NT2/D1 (cell line): ENCODE data around the gene PTPRN2.

Source experiments
- DNase-seq: peaks from one replicate; pipeline ENCODE4 v3.0.0-alpha.2; 2011; ENCODE audit warnings: low read depth, low spot score
- H3K27me3 ChIP-seq: 2 replicates; pipeline ENCODE4 v1.6.0; 2011; ENCODE audit warnings: mild to moderate bottlenecking; ENCODE audit not compliant: insufficient read length, insufficient read depth
- H3K36me3 ChIP-seq: 2 replicates; pipeline ENCODE4 v1.6.1; 2011; ENCODE audit warnings: mild to moderate bottlenecking, low read length, mixed read lengths; ENCODE audit not compliant: insufficient read depth, insufficient read length
- H3K4me1 ChIP-seq: 2 replicates; pipeline ENCODE4 v1.5.1; 2011; ENCODE audit not compliant: insufficient read depth, insufficient read length
- H3K4me3 ChIP-seq: 2 replicates; pipeline ENCODE4 v1.5.1; 2011; ENCODE audit warnings: low read depth; ENCODE audit not compliant: insufficient read length
- H3K9ac ChIP-seq: 2 replicates; pipeline ENCODE4 v1.6.0; 2011; ENCODE audit warnings: low read depth; ENCODE audit not compliant: insufficient read length
- H3K9me3 ChIP-seq: 2 replicates; pipeline ENCODE4 v1.5.1; 2011; ENCODE audit warnings: mild to moderate bottlenecking, low read length; ENCODE audit not compliant: insufficient read depth
- SUZ12 ChIP-seq: IDR thresholded peaks from 2 replicates; pipeline ENCODE4 v1.6.1; 2011; ENCODE audit not compliant: insufficient read length, insufficient read depth; ENCODE audit errors: extremely low read depth
- YY1 ChIP-seq: IDR thresholded peaks from 2 replicates; pipeline ENCODE4 v1.6.1; 2011; ENCODE audit not compliant: insufficient read length, insufficient read depth
- ZNF274 ChIP-seq: IDR thresholded peaks from 2 replicates; pipeline ENCODE4 v1.6.1; 2011; ENCODE audit warnings: mild to moderate bottlenecking, low read depth, low read length

The PTPRN2 gene

DNA sequence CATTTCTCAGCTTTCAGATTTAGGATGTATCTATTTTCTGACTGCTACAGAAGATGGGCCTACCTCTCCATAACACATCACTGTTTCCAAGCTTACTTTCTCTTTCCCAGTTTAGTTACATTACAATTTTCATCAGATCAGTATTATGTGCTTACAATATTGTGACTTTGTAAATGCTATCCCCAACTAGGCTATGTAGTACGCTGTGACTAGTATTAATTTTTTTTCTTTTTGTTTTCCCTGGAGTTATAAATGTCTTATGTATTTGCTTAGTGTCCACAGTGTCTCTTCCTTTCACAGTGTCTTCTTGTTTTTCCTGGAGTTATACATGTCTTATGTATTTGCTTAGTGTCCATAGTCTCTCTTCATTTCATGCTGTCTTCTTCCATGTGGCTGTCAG, 188.9 kb downstream of the PTPRN2 start:
- no peak overlapping the region for H3K9ac ChIP-seq
- H3K36me3 ChIP-seq, result no peaks in the 10 kb centered on the region
- H3K4me1 ChIP-seq, result peaks cover 1% of the 10 kb centered on the region
- peaks cover 17% of the 10 kb centered on the region; the same call in 1 of the 2 replicates for H3K9me3 ChIP-seq
- no peak overlapping the region for H3K4me3 ChIP-seq
- no peak for DNase-seq
- H3K27me3 ChIP-seq, result no peaks in the 10 kb centered on the region
- no peak for TF ChIP-seq YY1

- no peak overlapping the region for H3K4me3 ChIP-seq
- no peak overlapping the region for H3K9ac ChIP-seq
- no peaks in the 10 kb centered on the region for H3K36me3 ChIP-seq
- no peaks in the 10 kb centered on the region for H3K27me3 ChIP-seq
- peaks cover 17% of the 10 kb centered on the region; the same call in 1 of the 2 replicates for H3K9me3 ChIP-seq
- DNase-seq, result no peak
- H3K4me1 ChIP-seq, result peaks cover 1% of the 10 kb centered on the region
- TF ChIP-seq ZNF274 (no peak), YY1 (no peak), SUZ12 (no peak)
Observed at GRCh38 chr7:158397885-158398284, 189.7 kb downstream of the PTPRN2 start.

DNA sequence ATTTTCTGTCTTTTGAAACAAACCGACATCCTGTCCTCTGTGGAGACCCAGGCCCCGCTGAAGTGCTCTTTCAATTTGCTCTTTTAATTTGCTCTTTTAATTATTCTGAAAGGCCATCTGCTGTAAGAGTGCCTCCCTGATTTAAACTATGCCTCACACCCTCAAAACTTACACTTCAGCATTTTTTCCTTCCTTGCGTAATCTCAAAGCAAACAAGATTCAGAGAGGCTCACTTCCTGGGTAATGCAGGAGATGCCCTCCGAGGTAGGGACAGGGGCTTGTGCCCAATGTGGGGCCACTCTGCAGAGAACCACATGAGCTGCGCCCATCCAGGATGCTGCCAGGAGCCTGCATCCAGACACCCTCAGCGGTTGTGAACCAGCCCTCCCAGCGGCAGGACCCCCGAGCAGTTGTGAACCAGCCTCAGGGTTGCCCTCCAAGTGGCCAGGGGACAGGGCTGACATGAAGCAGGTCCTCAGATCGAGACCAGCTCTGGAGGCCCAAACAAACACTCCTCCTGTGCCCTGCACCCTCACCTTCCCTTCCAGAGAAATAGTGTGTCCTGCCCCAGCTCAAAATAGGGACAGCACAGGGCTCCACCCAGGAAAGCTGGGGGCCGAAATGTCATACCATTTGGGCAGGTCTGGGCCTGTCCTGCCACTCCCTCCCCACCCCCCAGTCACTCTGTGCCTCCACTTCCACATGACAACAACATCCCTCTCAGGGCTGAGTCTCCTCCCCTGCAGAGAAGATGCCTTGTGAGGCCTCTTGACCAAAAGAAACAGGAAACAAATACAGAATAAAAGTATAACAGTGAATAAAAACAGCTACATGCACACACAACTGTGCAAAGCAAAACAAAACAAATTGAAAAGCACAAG, 190.4 kb downstream of the PTPRN2 start:
- TF ChIP-seq SUZ12, result no peak
- no peak for TF ChIP-seq YY1
- no peak for TF ChIP-seq ZNF274
- H3K27me3 ChIP-seq, result no peaks in the 10 kb centered on the region
- H3K4me1 ChIP-seq, result peaks cover 1% of the 10 kb centered on the region
- DNase-seq, result no peak
- peaks cover 17% of the 10 kb centered on the region; the same call in 1 of the 2 replicates for H3K9me3 ChIP-seq
- H3K4me3 ChIP-seq, result no peak overlapping the region
- no peak overlapping the region for H3K9ac ChIP-seq
- no peaks in the 10 kb centered on the region for H3K36me3 ChIP-seq

- H3K4me3 ChIP-seq, result no peak overlapping the region
- peaks cover 17% of the 10 kb centered on the region; the same call in 1 of the 2 replicates for H3K9me3 ChIP-seq
- TF ChIP-seq YY1 (no peak), ZNF274 (no peak), SUZ12 (no peak)
- peaks cover 1% of the 10 kb centered on the region for H3K4me1 ChIP-seq
- no peaks in the 10 kb centered on the region for H3K27me3 ChIP-seq
- no peaks in the 10 kb centered on the region for H3K36me3 ChIP-seq
- DNase-seq, result no peak
- no peak overlapping the region for H3K9ac ChIP-seq
Observed at GRCh38 chr7:158396301-158396905, 191.2 kb downstream of the PTPRN2 start.

DNA sequence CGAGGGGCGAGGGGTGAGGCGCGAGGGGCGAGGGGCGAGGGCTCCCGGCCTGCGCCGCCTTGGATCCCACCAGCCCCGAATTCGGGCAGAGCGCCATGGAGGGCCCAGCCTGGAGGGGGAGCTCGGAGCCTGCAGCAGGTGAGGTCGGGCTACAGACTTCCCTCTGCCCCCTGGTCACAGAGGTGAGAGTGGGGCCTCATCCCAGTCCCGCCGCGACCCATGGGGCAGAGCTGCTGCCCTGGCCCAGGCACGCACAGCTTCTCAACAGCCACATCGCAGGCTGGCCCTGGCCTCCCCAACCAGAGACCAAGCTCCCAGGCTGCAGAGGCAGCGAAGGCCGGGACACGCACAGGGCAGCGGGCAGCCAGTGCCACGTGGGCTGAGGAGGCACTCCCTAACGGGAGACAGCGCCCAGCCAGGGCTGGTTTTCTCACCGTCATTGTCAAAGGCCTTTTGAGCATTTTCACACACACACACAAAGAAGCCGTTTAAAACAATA, 191.8 kb downstream of the PTPRN2 start:
- no peak for TF ChIP-seq SUZ12
- TF ChIP-seq ZNF274, result no peak
- TF ChIP-seq YY1, result no peak
- no peak for DNase-seq
- Histone ChIP-seq H3K4me1 (peaks cover 1% of the 10 kb centered on the region), H3K36me3 (no peaks in the 10 kb centered on the region), H3K9ac (no peak overlapping the region), H3K9me3 (peaks cover 17% of the 10 kb centered on the region; the same call in 1 of the 2 replicates), H3K4me3 (no peak overlapping the region), H3K27me3 (no peaks in the 10 kb centered on the region)

GRCh38 chr7:158395349-158395748, 192.3 kb downstream of the PTPRN2 start:
- no peak overlapping the region for H3K4me3 ChIP-seq
- H3K36me3 ChIP-seq, result no peaks in the 10 kb centered on the region
- DNase-seq, result no peak
- TF ChIP-seq SUZ12 (no peak), ZNF274 (no peak)
- peaks cover 17% of the 10 kb centered on the region; the same call in 1 of the 2 replicates for H3K9me3 ChIP-seq
- no peak overlapping the region for H3K9ac ChIP-seq
- H3K27me3 ChIP-seq, result no peaks in the 10 kb centered on the region
- peaks cover 1% of the 10 kb centered on the region for H3K4me1 ChIP-seq

DNA sequence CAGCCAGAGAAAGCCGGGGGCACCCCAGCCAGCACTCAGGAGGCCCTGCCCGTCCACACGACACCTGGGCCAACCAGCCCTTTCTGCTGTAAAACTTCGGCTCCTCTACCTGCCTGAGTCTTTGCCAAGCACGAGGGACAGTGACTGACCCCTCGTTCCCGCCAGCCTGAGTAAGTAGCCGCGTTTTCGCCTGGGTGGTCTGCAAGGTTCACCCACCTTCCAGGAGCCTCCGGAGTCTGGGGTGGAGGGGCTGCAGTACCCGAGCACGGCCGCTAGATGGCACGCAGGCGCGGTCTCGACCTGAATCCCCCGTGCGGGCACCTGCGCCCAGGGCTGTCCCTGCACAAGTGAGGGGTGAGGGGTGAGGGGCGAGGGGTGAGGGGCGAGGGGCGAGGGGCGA, 192.7 kb downstream of the PTPRN2 start:
- peaks cover 17% of the 10 kb centered on the region; the same call in 1 of the 2 replicates for H3K9me3 ChIP-seq
- TF ChIP-seq YY1 (no peak), SUZ12 (no peak), ZNF274 (no peak)
- peak overlapping the region; percentile 21 for H3K9ac ChIP-seq
- peaks cover 1% of the 10 kb centered on the region for H3K4me1 ChIP-seq
- no peaks in the 10 kb centered on the region for H3K36me3 ChIP-seq
- DNase-seq, result peak; percentile 38
- no peaks in the 10 kb centered on the region for H3K27me3 ChIP-seq
- no peak overlapping the region for H3K4me3 ChIP-seq
